ENCODE measurements around the gene DLGAP4. TPM values are rescaled to one million over a fixed set of nuclear protein-coding genes. Genes with fewer than 3 reads are reported as not detected.

The DLGAP4 gene
- total and polyA plus RNA-seq, 2 of the 13 experiments (the other 11 are each of a cell fraction or from before 2014, with no cell fraction given) = 15.2 to 26.7 TPM

DNA sequence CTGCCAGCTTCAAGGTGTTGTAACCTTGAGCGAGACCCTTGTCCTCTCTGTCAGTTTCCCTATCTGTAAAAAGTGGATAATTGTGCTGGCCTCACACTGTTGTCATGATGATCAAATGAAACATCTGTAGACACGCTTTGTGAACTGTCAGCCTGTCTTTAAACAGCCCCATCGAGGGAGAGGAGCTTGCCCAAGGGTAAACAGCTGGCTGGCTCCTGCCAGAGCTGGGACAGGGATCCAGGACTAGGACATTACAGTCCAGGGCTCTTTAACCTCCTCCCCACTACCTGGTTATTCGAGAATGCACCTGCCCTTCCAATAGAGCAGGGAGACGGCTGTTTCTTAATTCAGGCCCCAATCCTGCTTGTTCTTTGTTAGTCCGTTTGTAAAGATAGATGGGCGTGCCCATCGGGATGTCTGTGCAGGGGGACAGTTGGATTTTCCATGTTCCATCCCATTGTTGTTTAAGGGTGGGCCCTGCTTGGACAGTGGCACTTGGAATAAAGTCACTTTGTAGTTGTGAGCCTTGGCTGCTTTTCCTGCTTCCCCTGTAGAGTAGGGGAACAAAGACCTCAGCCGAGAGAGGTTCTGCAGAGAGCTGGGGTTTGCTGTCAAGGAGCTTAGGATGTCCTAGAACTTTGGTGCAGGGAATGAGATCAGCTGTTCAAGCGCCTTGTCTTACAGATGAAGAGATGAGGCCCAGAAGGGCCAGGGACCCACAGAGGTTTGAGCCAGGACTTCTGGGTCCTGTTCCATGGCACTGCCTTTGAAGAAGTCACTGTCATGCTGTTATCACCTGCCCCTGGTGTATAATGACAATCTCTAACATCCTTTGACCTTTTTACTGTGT, 157.3 kb downstream of the DLGAP4 start (continued):
- TF ChIP-seq, protein P1, sequence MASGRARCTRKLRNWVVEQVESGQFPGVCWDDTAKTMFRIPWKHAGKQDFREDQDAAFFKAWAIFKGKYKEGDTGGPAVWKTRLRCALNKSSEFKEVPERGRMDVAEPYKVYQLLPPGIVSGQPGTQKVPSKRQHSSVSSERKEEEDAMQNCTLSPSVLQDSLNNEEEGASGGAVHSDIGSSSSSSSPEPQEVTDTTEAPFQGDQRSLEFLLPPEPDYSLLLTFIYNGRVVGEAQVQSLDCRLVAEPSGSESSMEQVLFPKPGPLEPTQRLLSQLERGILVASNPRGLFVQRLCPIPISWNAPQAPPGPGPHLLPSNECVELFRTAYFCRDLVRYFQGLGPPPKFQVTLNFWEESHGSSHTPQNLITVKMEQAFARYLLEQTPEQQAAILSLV (CRISPR knock-in tag; IDR thresholded peaks at IDR 0.05; ENCODE audit: borderline replicate concordance) = no peak
- TF ChIP-seq EP300 (IDR thresholded peaks at IDR 0.05; ENCODE audit: low read depth in 2 of 2, low read length in 2 of 2) (no peak), EP300 (CRISPR knock-in tag; IDR thresholded peaks at IDR 0.05; ENCODE audit: borderline replicate concordance) (peak; percentile 5; the same call in 1 of the 2 replicates), XBP1 (CRISPR knock-in tag; IDR thresholded peaks at IDR 0.05) (no peak), FOXC1 (CRISPR knock-in tag; IDR thresholded peaks at IDR 0.05; ENCODE audit: borderline replicate concordance) (no peak), POLR2G (IDR thresholded peaks at IDR 0.05; ENCODE audit: low read depth, low read length) (no peak), SPEN (CRISPR knock-in tag; IDR thresholded peaks at IDR 0.05; ENCODE audit: low read depth) (no peak), DPF2 (CRISPR knock-in tag; IDR thresholded peaks at IDR 0.05; ENCODE audit: borderline replicate concordance, low read depth) (no peak), MAFK (conservative IDR thresholded peaks at IDR 0.05 in 1 of 2, IDR thresholded peaks at IDR 0.05 in 1 of 2; ENCODE audit: low read length in 2 of 2) (no peak), ESRRA (CRISPR knock-in tag; IDR thresholded peaks at IDR 0.05; ENCODE audit: low read depth) (peak; percentile 56; the same call in 1 of the 2 replicates), PLRG1 (conservative IDR thresholded peaks at IDR 0.05) (no peak), NR3C1 (CRISPR knock-in tag; IDR thresholded peaks at IDR 0.05) (no peak), ZFP41 (CRISPR knock-in tag; IDR thresholded peaks at IDR 0.05; ENCODE audit: borderline replicate concordance) (no peak; the same call in 1 of the 2 replicates), SMARCE1 (IDR thresholded peaks at IDR 0.05; ENCODE audit: borderline replicate concordance) (no peak), STAG1 (CRISPR knock-in tag; IDR thresholded peaks at IDR 0.05) (no peak), KDM6A (CRISPR knock-in tag; IDR thresholded peaks at IDR 0.05; ENCODE audit: low read depth) (no peak), ZNF556 (CRISPR knock-in tag; IDR thresholded peaks at IDR 0.05; ENCODE audit: borderline replicate concordance) (peak; percentile 25; the same call in 1 of the 2 replicates), ZNF672 (CRISPR knock-in tag; IDR thresholded peaks at IDR 0.05) (no peak), GLI4 (CRISPR knock-in tag; IDR thresholded peaks at IDR 0.05; ENCODE audit: borderline replicate concordance) (no peak)
- TF ChIP-seq, protein P2, sequence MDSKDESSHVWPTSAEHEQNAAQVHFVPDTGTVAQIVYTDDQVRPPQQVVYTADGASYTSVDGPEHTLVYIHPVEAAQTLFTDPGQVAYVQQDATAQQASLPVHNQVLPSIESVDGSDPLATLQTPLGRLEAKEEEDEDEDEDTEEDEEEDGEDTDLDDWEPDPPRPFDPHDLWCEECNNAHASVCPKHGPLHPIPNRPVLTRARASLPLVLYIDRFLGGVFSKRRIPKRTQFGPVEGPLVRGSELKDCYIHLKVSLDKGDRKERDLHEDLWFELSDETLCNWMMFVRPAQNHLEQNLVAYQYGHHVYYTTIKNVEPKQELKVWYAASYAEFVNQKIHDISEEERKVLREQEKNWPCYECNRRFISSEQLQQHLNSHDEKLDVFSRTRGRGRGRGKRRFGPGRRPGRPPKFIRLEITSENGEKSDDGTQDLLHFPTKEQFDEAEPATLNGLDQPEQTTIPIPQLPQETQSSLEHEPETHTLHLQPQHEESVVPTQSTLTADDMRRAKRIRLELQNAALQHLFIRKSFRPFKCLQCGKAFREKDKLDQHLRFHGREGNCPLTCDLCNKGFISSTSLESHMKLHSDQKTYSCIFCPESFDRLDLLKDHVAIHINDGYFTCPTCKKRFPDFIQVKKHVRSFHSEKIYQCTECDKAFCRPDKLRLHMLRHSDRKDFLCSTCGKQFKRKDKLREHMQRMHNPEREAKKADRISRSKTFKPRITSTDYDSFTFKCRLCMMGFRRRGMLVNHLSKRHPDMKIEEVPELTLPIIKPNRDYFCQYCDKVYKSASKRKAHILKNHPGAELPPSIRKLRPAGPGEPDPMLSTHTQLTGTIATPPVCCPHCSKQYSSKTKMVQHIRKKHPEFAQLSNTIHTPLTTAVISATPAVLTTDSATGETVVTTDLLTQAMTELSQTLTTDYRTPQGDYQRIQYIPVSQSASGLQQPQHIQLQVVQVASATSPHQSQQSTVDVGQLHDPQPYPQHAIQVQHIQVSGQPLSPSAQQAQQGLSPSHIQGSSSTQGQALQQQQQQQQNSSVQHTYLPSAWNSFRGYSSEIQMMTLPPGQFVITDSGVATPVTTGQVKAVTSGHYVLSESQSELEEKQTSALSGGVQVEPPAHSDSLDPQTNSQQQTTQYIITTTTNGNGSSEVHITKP (CRISPR knock-in tag; IDR thresholded peaks at IDR 0.05; ENCODE audit: low read depth) = 0 out of 2 replicates have a peak, but pooled peaks have one; percentile 8
- TF ChIP-seq, protein P3, sequence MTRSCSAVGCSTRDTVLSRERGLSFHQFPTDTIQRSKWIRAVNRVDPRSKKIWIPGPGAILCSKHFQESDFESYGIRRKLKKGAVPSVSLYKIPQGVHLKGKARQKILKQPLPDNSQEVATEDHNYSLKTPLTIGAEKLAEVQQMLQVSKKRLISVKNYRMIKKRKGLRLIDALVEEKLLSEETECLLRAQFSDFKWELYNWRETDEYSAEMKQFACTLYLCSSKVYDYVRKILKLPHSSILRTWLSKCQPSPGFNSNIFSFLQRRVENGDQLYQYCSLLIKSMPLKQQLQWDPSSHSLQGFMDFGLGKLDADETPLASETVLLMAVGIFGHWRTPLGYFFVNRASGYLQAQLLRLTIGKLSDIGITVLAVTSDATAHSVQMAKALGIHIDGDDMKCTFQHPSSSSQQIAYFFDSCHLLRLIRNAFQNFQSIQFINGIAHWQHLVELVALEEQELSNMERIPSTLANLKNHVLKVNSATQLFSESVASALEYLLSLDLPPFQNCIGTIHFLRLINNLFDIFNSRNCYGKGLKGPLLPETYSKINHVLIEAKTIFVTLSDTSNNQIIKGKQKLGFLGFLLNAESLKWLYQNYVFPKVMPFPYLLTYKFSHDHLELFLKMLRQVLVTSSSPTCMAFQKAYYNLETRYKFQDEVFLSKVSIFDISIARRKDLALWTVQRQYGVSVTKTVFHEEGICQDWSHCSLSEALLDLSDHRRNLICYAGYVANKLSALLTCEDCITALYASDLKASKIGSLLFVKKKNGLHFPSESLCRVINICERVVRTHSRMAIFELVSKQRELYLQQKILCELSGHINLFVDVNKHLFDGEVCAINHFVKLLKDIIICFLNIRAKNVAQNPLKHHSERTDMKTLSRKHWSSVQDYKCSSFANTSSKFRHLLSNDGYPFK (CRISPR knock-in tag; IDR thresholded peaks at IDR 0.05; ENCODE audit: borderline replicate concordance) = no peak
- TF ChIP-seq, protein P4, sequence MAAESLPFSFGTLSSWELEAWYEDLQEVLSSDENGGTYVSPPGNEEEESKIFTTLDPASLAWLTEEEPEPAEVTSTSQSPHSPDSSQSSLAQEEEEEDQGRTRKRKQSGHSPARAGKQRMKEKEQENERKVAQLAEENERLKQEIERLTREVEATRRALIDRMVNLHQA (CRISPR knock-in tag; IDR thresholded peaks at IDR 0.05) = no peak

Data from HepG2 (cell line).